HG02642 (cell line): Measurements from ENCODE around the gene HES7.
A peak's percentile ranks its signal among the peaks of the same experiment; 100 is the strongest.

ENCODE experiments used
- ATAC-seq: cut with Tn5 transposase; IDR thresholded peaks from one replicate; pipeline ENCODE4 v1.9.1; 2021; ENCODE audit warnings: mild to moderate bottlenecking; ENCODE audit not compliant: unreplicated experiment, poor library complexity

Gene HES7

GRCh38 chr17:8075574-8076342 is 48.1 kb downstream of the HES7 start:
- no peak for ATAC-seq

DNA sequence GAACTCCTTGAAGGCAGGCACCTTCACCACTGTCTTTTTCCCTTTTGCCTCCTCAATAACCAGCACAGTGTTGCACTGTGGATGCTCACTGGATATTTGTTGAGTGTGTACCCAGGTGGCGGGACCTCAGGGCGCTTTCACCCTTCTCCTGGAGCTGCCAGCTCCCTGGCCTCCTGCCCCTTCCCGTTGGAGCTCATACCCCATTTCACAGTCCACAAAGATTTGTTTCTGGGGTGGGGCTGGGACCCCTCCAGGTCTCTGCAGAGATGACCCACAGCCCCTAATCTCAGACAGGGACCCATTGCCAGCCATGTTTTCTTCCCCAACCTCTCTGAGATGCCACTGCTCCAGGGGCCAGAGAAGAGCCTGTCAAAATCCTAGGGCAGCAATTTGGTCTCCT is 48.8 kb downstream of the HES7 start:
- ATAC-seq: no peak

DNA sequence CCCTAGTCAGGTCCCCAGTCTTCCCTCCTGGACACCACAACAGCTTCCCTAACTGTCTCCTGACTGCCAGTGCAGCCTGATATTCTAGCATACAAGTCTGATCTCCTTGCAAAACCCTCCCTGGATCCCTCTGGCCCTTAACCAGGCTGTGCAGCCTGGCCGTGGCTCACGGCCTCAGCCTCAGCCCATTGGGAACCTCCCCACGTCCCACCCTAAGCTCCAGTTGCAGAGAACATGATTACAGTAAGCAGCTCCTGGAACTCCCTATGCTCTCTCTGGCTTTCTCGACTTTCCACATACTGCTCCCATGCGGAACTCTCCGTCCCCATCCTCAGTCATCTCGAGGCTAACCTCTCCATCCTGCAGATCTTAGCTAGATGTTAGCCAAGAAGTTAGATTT is 49.4 kb downstream of the HES7 start:
- no peak for ATAC-seq

DNA sequence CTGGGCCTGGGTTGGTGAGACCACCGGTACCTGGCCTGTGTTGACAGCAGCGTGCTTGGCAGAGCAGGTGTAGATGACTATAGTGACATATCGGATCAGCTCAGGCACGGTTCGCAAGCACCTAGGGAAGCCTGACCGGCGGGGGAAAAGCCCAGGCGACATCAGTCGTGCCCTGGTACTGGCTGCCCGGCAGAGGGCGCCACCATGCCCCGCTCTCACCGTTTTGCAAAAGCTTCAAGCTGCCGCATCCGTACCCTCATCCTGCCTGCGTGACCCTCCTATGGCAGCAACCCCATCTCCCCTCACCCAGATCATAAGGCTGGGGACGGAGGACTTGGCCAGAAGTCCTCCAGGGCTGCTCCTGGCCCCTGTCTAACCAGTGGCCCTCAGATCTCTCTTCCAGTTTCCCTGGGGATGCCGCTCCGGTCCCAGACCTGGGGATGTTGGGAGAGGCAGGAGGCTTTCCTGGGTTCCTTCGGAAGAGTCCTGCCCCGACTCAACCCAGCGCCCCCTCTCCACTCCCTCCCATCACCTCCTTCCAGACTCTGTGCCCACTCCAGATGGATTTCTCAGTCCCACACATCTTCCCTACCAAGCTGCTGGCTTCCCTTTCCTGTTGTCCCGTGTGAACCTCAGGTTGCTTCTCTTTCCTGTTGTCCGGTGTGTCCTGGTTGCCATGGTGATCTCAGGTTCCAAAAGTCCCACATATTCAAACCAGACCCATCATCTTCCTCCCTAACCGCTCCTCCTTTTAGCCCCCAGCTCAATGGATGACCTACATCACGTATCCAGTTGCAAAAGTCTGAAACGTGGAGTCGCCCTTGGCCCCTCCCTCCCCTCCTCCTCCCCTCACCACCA is 50.0 kb downstream of the HES7 start:
- peak; percentile 53 for ATAC-seq

DNA sequence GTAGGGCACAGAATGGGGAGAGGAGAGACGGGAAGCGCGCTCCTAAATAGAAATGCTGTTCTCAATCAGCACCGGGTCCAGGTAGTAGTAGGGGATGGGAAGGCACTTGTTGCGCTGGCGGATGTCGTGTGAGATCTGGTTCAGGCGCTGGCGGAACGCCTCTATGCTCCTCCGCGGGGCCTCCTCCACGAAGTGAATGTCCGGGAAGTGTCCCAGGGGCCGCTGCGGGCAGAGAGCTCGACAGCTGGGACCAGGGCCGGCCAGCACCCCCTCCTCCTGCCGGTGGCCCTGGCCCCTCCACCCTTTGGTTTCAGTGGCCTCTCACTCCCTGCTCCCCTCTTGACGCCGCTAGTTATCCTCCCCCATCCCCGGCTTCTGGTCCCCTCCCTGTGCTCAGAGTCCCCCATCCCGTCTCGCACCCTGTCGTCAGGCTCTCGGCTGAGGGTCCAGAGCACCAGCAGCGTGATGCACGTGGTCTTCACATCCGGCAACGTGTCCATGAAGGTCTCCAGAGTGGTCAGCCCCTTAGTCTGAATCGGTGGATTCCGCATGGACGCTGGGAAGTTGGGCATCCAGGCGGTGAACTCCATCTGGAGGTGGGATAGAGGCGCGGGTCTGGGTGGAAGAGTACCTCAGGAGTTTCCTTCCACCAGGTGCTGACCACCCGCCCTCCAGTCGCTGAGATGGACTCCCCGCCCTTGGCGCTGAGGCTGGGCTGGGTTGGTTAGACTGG is 51.0 kb downstream of the HES7 start:
- ATAC-seq: no peak

DNA sequence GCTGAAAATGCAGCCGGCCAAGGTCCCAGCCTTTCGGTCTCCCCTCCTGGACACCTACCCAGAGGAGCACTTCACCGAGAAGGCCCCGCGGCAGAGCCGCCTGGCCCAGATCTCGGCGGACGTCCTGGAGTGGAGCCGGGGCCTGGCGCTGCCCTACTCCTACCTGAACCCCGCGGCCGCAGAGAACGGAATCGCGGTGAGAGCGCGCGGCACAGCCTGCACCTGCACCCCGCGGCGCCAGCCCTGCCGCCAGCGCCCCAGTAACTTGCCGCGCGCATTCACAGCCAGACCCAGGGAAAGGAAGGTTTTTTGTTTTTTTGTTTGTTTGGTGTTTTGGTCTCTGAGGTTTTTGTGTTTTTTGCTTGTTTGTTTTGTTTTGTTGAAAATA is 51.6 kb downstream of the HES7 start:
- no peak for ATAC-seq

DNA sequence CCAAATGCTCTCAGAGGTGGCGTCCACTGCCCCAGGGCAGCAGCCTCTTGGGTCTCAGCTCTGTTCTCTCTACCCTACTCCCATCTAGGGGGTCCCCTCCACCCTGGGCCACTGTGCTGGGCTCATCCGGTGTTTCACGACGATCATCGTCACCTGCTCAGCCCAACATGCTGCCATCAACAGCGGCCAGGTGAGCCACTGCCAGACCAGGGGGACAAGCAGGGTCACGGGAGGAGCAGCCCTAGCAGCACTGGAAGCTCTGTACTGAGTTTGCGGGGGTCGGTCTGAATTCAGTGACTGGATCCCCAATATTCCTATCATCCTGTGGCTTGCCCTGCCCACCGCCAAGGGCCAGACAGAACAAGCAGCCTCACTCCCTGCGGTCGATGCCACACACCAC is 52.4 kb downstream of the HES7 start:
- no peak for ATAC-seq
